HCT116 (cell line): Measurements from ENCODE around the gene GNG13. TPM values are rescaled to one million over a fixed set of nuclear protein-coding genes. Genes with fewer than 3 reads are reported as not detected.

Source experiments
- ATAC-seq: fragments of 200-7000 bp; cut with Tn5 transposase; 2 replicates; pipeline ENCODE4 v1.9.1; 2020; ENCODE audit warnings: mild to moderate bottlenecking, moderate library complexity
- BruUV-seq: library from RNA; stranded (reverse); fragments of 400-500 nt; replicated peaks from 2 replicates; lab custom pipeline; 2021; lab: Mats Ljungman, UMichigan
- CTCF ChIA-PET: fragments of 300-600 bp; sonication (Branson Sonifier 250); formaldehyde crosslinking; loops from one replicate; lab custom pipeline; 2021; ENCODE audit warnings: antibody characterized with exemption; lab: Charles Lee
- POLR2A ChIA-PET: fragments of 300-600, 350-600 bp; sonication (Branson Sonifier 250); formaldehyde crosslinking; loops from one replicate; lab custom pipeline; 2021; ENCODE audit warnings: antibody characterized with exemption; lab: Charles Lee
- RAD21 ChIA-PET, 2 experiments: fragments of 300-600 bp; sonication (Branson Sonifier 250); formaldehyde crosslinking; loops; one replicate each; lab custom pipeline; 2023; ENCODE audit warnings: low total read pairs in 2 of 2; ENCODE audit not compliant: uncharacterized antibody in 2 of 2, unreplicated experiment in 2 of 2, low non-redundant PET in 1 of 2; lab: Charles Lee
- DNase-seq: peaks from one replicate; pipeline ENCODE4 v3.0.0-alpha.2; 2010; ENCODE audit warnings: low read depth, low spot score
- H2AFZ ChIP-seq: fragments of 200-600 bp; shearing (Covaris generic), sonication (generic); 2 replicates; pipeline ENCODE4 v1.6.1; 2017; ENCODE audit warnings: low read depth, mixed run types, mixed read lengths, antibody characterized with exemption, low read length; ENCODE audit not compliant: poor library complexity, severe bottlenecking
- H3K27ac ChIP-seq: 2 replicates; pipeline ENCODE4 v1.5.1; 2012; ENCODE audit warnings: low read depth, low read length
- H3K27me3 ChIP-seq: fragments of 200-600 bp; sonication (generic); 2 replicates; pipeline ENCODE4 v1.6.1; 2016; ENCODE audit warnings: mixed run types, low read length, mixed read lengths; ENCODE audit not compliant: insufficient read depth
- H3K36me3 ChIP-seq, 2 experiments: fragments of 200-500 bp in 1 of 2; fragments of 200-600 bp in 1 of 2; sonication (Bioruptor generic) in 1 of 2; sonication (generic) in 1 of 2; 2 replicates each; pipeline versions ENCODE4 v1.5.1 to v1.6.1; 2014 to 2016; ENCODE audit warnings: low read length in 2 of 2, inconsistent platforms in 1 of 2, mixed read lengths in 1 of 2, mixed run types in 1 of 2; ENCODE audit not compliant: insufficient read depth in 2 of 2, control insufficient read depth in 1 of 2
- H3K4me1 ChIP-seq, 2 experiments: fragments of 200-600 bp in 1 of 2; sonication (generic) in 1 of 2; 2 replicates each; pipeline versions ENCODE4 v1.5.1 to v1.6.1; 2012 to 2017; ENCODE audit warnings: low read length in 2 of 2, inconsistent platforms in 1 of 2, mild to moderate bottlenecking in 1 of 2, mixed read lengths in 1 of 2, mixed run types in 1 of 2, moderate library complexity in 1 of 2; ENCODE audit not compliant: insufficient read depth in 2 of 2, control insufficient read depth in 1 of 2
- H3K4me2 ChIP-seq: fragments of 200-600 bp; sonication (generic); 2 replicates; pipeline ENCODE4 v1.6.1; 2017; ENCODE audit warnings: mixed run types, low read length, mixed read lengths
- H3K4me3 ChIP-seq, 2 experiments: fragments of 200-600 bp in 1 of 2; sonication (generic) in 1 of 2; replicated peaks in 1 of 2; 2 replicates each; pipeline ENCODE4 v1.5.1; 2011 to 2016; ENCODE audit warnings: low read length in 2 of 2, control low read depth in 1 of 2, low read depth in 1 of 2, mild to moderate bottlenecking in 1 of 2, mixed read lengths in 1 of 2, mixed run types in 1 of 2
- H3K79me2 ChIP-seq: fragments of 200-600 bp; sonication (generic); 2 replicates; pipeline ENCODE4 v1.6.1; 2017; ENCODE audit warnings: mild to moderate bottlenecking, mixed run types, low read length, moderate library complexity, mixed read lengths; ENCODE audit not compliant: insufficient read depth
- H3K9ac ChIP-seq: fragments of 200-600 bp; sonication (generic); 2 replicates; pipeline ENCODE4 v1.6.1; 2016; ENCODE audit warnings: low read length, mixed read lengths
- H3K9me2 ChIP-seq: fragments of 200-600 bp; sonication (generic), shearing (Covaris generic); 2 replicates; pipeline ENCODE4 v1.6.1; 2017; ENCODE audit warnings: mixed run types, mild to moderate bottlenecking, moderate library complexity; ENCODE audit not compliant: insufficient read depth
- H3K9me3 ChIP-seq, 2 experiments: fragments of 200-500 bp in 1 of 2; fragments of 200-600 bp in 1 of 2; sonication (Bioruptor generic) in 1 of 2; sonication (generic) in 1 of 2; 2 replicates each; pipeline ENCODE4 v1.6.1; 2014 to 2017; ENCODE audit warnings: low read length in 2 of 2, mixed read lengths in 2 of 2, inconsistent platforms in 1 of 2, low read depth in 1 of 2, mild to moderate bottlenecking in 1 of 2, mixed run types in 1 of 2, moderate library complexity in 1 of 2; ENCODE audit not compliant: control insufficient read depth in 1 of 2, insufficient read depth in 1 of 2
- H4K20me1 ChIP-seq: fragments of 200-600 bp; sonication (generic), shearing (Covaris generic); 2 replicates; pipeline ENCODE4 v1.6.1; 2017; ENCODE audit warnings: mixed run types, mild to moderate bottlenecking, moderate library complexity; ENCODE audit not compliant: insufficient read depth
- CTCF ChIP-seq, 3 experiments: fragments of 200-600 bp in 1 of 3; sonication (generic) in 1 of 3; IDR thresholded peaks in 2 of 3; conservative IDR thresholded peaks in 1 of 3; 2 replicates each; pipeline ENCODE4 v1.5.1; 2012 to 2017; ENCODE audit warnings: low read depth in 2 of 3, low read length in 2 of 3, antibody characterized with exemption in 1 of 3, borderline replicate concordance in 1 of 3, control low read depth in 1 of 3, mild to moderate bottlenecking in 1 of 3, mixed read lengths in 1 of 3, mixed run types in 1 of 3, moderate library complexity in 1 of 3; ENCODE audit not compliant: insufficient read depth in 1 of 3
- EGR1 ChIP-seq: IDR thresholded peaks from 2 replicates; pipeline ENCODE4 v1.6.1; 2012; ENCODE audit warnings: low read depth
- EZH2 ChIP-seq: fragments of 200-600 bp; sonication (generic); IDR thresholded peaks from 2 replicates; pipeline ENCODE4 v1.6.1; 2017; ENCODE audit warnings: antibody characterized with exemption, mixed run types
- MAX ChIP-seq: IDR thresholded peaks from 2 replicates; pipeline ENCODE4 v1.6.1; 2012
- POLR2A ChIP-seq: IDR thresholded peaks from 2 replicates; pipeline ENCODE4 v1.7.0; 2011; ENCODE audit warnings: borderline replicate concordance; ENCODE audit not compliant: insufficient read depth, insufficient read length; ENCODE audit errors: extremely low read depth
- intact Hi-C: fragments of 100-400 bp; cut with micrococcal nuclease; formaldehyde crosslinking; loops from 2 replicates; pipeline ENCODE4 v1.10.0; 2022
- total RNA-seq: library from RNA; stranded (reverse); gene quantifications from one replicate; pipeline ENCODE4 v1.2.1, GENCODE V29; 2021; ENCODE audit not compliant: unreplicated experiment

The GNG13 gene
- total RNA-seq, 1 experiment from 2014 or later = not detected

- H3K36me3 ChIP-seq = no peaks in the 10 kb centered on the region
- no TSS peak for BruUV-seq
- CTCF ChIA-PET = no interaction called here
Measured at GRCh38 chr16:836221-836620, 35.7 kb upstream of the GNG13 start.

GRCh38 chr16:835373-835772 lies 34.8 kb upstream of the GNG13 start:
- BruUV-seq = no TSS peak
- DNase-seq (no peak), ATAC-seq (no peak)
- Histone ChIP-seq H2AFZ (no peak overlapping the region), H3K9me3 (peaks cover 0 to 23% of the 10 kb centered on the region in 2 experiments; a peak in 2 of 4 replicates), H3K4me1 (no peaks in the 10 kb centered on the region), H3K27ac (no peak overlapping the region), H3K9ac (no peak overlapping the region), H3K27me3 (no peaks in the 10 kb centered on the region), H3K9me2 (no peaks in the 10 kb centered on the region), H3K79me2 (no peaks in the 10 kb centered on the region), H3K4me2 (no peak overlapping the region), H3K36me3 (no peaks in the 10 kb centered on the region), H4K20me1 (no peaks in the 10 kb centered on the region), H3K4me3 (no peak overlapping the region)
- TF ChIP-seq MAX = no peak
- TF ChIP-seq CTCF (IDR thresholded peaks at IDR 0.05 in 2 of 3, conservative IDR thresholded peaks at IDR 0.05 in 1 of 3; ENCODE audit: borderline replicate concordance in 1 of 3, insufficient read depth in 1 of 3, low read depth in 2 of 3, low read length in 2 of 3) = no peak
- TF ChIP-seq EGR1 = no peak
- TF ChIP-seq EZH2 = no peak
- RAD21 ChIA-PET = no interaction called here
- CTCF ChIA-PET = no interaction called here
- intact Hi-C loops = no loop called here
- POLR2A ChIA-PET = no interaction called here

More at GRCh38 chr16:836221-836620, 35.7 kb upstream of the GNG13 start:
- Histone ChIP-seq H3K9ac (no peak overlapping the region), H3K9me2 (no peaks in the 10 kb centered on the region), H2AFZ (no peak overlapping the region), H3K4me1 (no peaks in the 10 kb centered on the region), H3K4me2 (no peak overlapping the region), H3K79me2 (no peaks in the 10 kb centered on the region), H4K20me1 (no peaks in the 10 kb centered on the region), H3K27ac (no peak overlapping the region), H3K27me3 (no peaks in the 10 kb centered on the region), H3K4me3 (no peak overlapping the region), H3K9me3 (peaks cover 0 to 23% of the 10 kb centered on the region in 2 experiments; a peak in 2 of 4 replicates)
- no peak for DNase-seq
- intact Hi-C loops = no loop called here
- TF ChIP-seq POLR2A = no peak
- ChIA-PET POLR2A (no interaction called here), RAD21 (no interaction called here)
- ATAC-seq = no peak
